AG08396 (cell line): ENCODE data around the gene SMG7.

Experiments used
- DNase-seq: peaks from one replicate; pipeline ENCODE4 v3.0.0; 2012; ENCODE audit warnings: low spot score, mixed read lengths

The SMG7 gene

GRCh38 chr1:183515002-183515689 lies 42.8 kb downstream of the SMG7 start:
- peak; percentile 44 for DNase-seq

GRCh38 chr1:183516725-183517124 lies 44.4 kb downstream of the SMG7 start:
- DNase-seq, result no peak

- no peak for DNase-seq
Measured at GRCh38 chr1:183517401-183517800, 45.1 kb downstream of the SMG7 start.

GRCh38 chr1:183520379-183520778 lies 48.1 kb downstream of the SMG7 start:
- no peak for DNase-seq

- DNase-seq, result no peak
Measured at GRCh38 chr1:183522104-183522503, 49.8 kb downstream of the SMG7 start.

GRCh38 chr1:183528577-183528976 lies 56.3 kb downstream of the SMG7 start:
- no peak for DNase-seq

GRCh38 chr1:183533617-183534174 lies 61.4 kb downstream of the SMG7 start:
- no peak for DNase-seq

- DNase-seq, result no peak
Measured at GRCh38 chr1:183537405-183537804, 65.1 kb downstream of the SMG7 start.

- peak; percentile 48 for DNase-seq
Measured at GRCh38 chr1:183543619-183544204, 71.4 kb downstream of the SMG7 start.

GRCh38 chr1:183544598-183545297 lies 72.4 kb downstream of the SMG7 start:
- no peak for DNase-seq

GRCh38 chr1:183546427-183546826 lies 74.1 kb downstream of the SMG7 start:
- DNase-seq, result no peak

GRCh38 chr1:183548116-183548515 lies 75.8 kb downstream of the SMG7 start:
- DNase-seq, result no peak

- no peak for DNase-seq
Measured at GRCh38 chr1:183550915-183551314, 78.6 kb downstream of the SMG7 start.

- no peak for DNase-seq
Measured at GRCh38 chr1:183551924-183552323, 79.6 kb downstream of the SMG7 start.

- DNase-seq, result no peak
Measured at GRCh38 chr1:183552441-183552840, 80.1 kb downstream of the SMG7 start.

- no peak for DNase-seq
Measured at GRCh38 chr1:183552891-183553290, 80.6 kb downstream of the SMG7 start.

- no peak for DNase-seq
Measured at GRCh38 chr1:183553331-183553730, 81.0 kb downstream of the SMG7 start.

- DNase-seq, result no peak
Measured at GRCh38 chr1:183553764-183554163, 81.5 kb downstream of the SMG7 start.

- no peak for DNase-seq
Measured at GRCh38 chr1:183554577-183554976, 82.3 kb downstream of the SMG7 start.

- DNase-seq, result no peak
Measured at GRCh38 chr1:183559061-183559460, 86.8 kb downstream of the SMG7 start.

GRCh38 chr1:183562701-183563100 lies 90.4 kb downstream of the SMG7 start:
- no peak for DNase-seq

GRCh38 chr1:183565261-183565660 lies 93.0 kb downstream of the SMG7 start:
- DNase-seq, result no peak

- no peak for DNase-seq
Measured at GRCh38 chr1:183566026-183566425, 93.7 kb downstream of the SMG7 start.
